ENCODE results near the gene BASP1. TPM values are rescaled to one million over a fixed set of nuclear protein-coding genes. Genes with fewer than 3 reads are reported as not detected.
"Not testable (repeated sequence)": the region's sequence is repeated elsewhere in the genome, so short reads cannot be mapped to it uniquely, and the experiment has no call there.

BASP1 gene
- total RNA-seq, 1 donor from 2014 or later = 158 TPM

- Histone ChIP-seq H3K36me3 (peaks cover 7% of the 10 kb centered on the region), H2AFZ (replicated peaks) (no peak overlapping the region), H3K4me3 (no peak overlapping the region), H3K4me2 (peak overlapping the region; percentile 7), H3K4me1 (peaks cover 16% of the 10 kb centered on the region), H3K27me3 (no peaks in the 10 kb centered on the region), H3K9ac (no peak overlapping the region), H3K27ac (peak overlapping the region; percentile 32), H3F3A (ENCODE audit: low read depth) (peaks cover 30% of the 10 kb centered on the region), H3K9me3 (ENCODE audit: low read depth) (no peaks in the 10 kb centered on the region), H4K20me1 (ENCODE audit: low read depth) (peaks cover 62% of the 10 kb centered on the region), H3K79me2 (ENCODE audit: low read depth) (peaks cover 100% of the 10 kb centered on the region)
- Mint-ChIP-seq H3K4me3 (no peak overlapping the region), H3K36me3 (peaks cover 85% of the 10 kb centered on the region), H3K9me3 (peaks cover 79% of the 10 kb centered on the region), H3K27ac (no peak overlapping the region), H3K27me3 (ENCODE audit: insufficient read depth, low read depth) (peaks cover 2% of the 10 kb centered on the region), H3K4me1 (no peaks in the 10 kb centered on the region)
- TF ChIP-seq EZH2 (IDR thresholded peaks at IDR 0.05) (no peak), EZH2phosphoT487 (IDR thresholded peaks at IDR 0.05) (no peak), CTCF (IDR thresholded peaks at IDR 0.05) (no peak)
- peak; percentile 58 for DNase-seq (ENCODE audit: low spot score)
Observed at GRCh38 chr5:17257705-17258273, 40.4 kb downstream of the BASP1 start.

GRCh38 chr5:17258431-17258830 is 41.0 kb downstream of the BASP1 start:
- H2AFZ ChIP-seq (replicated peaks) = no peak overlapping the region
- peaks cover 61% of the 10 kb centered on the region for H4K20me1 ChIP-seq (ENCODE audit: low read depth)
- Mint-ChIP-seq H3K4me1 (no peaks in the 10 kb centered on the region), H3K9me3 (peaks cover 81% of the 10 kb centered on the region), H3K36me3 (peaks cover 87% of the 10 kb centered on the region), H3K27me3 (ENCODE audit: insufficient read depth, low read depth) (peaks cover 2% of the 10 kb centered on the region), H3K4me3 (no peak overlapping the region), H3K27ac (no peak overlapping the region)
- H3K4me2 ChIP-seq = no peak overlapping the region
- H3K4me1 ChIP-seq = peaks cover 16% of the 10 kb centered on the region
- no peaks in the 10 kb centered on the region for H3K9me3 ChIP-seq (ENCODE audit: low read depth)
- H3K9ac ChIP-seq = no peak overlapping the region
- peaks cover 100% of the 10 kb centered on the region for H3K79me2 ChIP-seq (ENCODE audit: low read depth)
- H3K27ac ChIP-seq = no peak overlapping the region
- H3K4me3 ChIP-seq = no peak overlapping the region
- no peak for DNase-seq (ENCODE audit: low spot score)
- no peak for TF ChIP-seq EZH2phosphoT487 (IDR thresholded peaks at IDR 0.05)
- TF ChIP-seq CTCF (IDR thresholded peaks at IDR 0.05) = no peak
- no peak for TF ChIP-seq EZH2 (IDR thresholded peaks at IDR 0.05)
- H3K27me3 ChIP-seq = no peaks in the 10 kb centered on the region
- peaks cover 7% of the 10 kb centered on the region for H3K36me3 ChIP-seq
- H3F3A ChIP-seq (ENCODE audit: low read depth) = peaks cover 30% of the 10 kb centered on the region

GRCh38 chr5:17259012-17259411 is 41.6 kb downstream of the BASP1 start:
- not testable (repeated sequence) for H3K27ac ChIP-seq; H3K4me2 ChIP-seq; H3K9ac ChIP-seq; H3K27me3 Mint-ChIP-seq (ENCODE audit: insufficient read depth, low read depth); H3K36me3 ChIP-seq; DNase-seq (ENCODE audit: low spot score); H2AFZ ChIP-seq (replicated peaks); H3K4me3 Mint-ChIP-seq; H3K27ac Mint-ChIP-seq; H3K27me3 ChIP-seq; H3K4me1 Mint-ChIP-seq; H3K4me3 ChIP-seq; H3K9me3 ChIP-seq (ENCODE audit: low read depth)
- peaks cover 83% of the 10 kb centered on the region for H3K9me3 Mint-ChIP-seq
- peaks cover 61% of the 10 kb centered on the region for H4K20me1 ChIP-seq (ENCODE audit: low read depth)
- peaks cover 88% of the 10 kb centered on the region for H3K36me3 Mint-ChIP-seq
- peaks cover 16% of the 10 kb centered on the region for H3K4me1 ChIP-seq
- peaks cover 100% of the 10 kb centered on the region for H3K79me2 ChIP-seq (ENCODE audit: low read depth)
- peaks cover 27% of the 10 kb centered on the region for H3F3A ChIP-seq (ENCODE audit: low read depth)

GRCh38 chr5:17259630-17260257 is 42.3 kb downstream of the BASP1 start:
- H3K9me3 Mint-ChIP-seq = peaks cover 79% of the 10 kb centered on the region
- H3K4me1 ChIP-seq = peaks cover 16% of the 10 kb centered on the region
- no peak for TF ChIP-seq CTCF (IDR thresholded peaks at IDR 0.05)
- no peak for TF ChIP-seq EZH2 (IDR thresholded peaks at IDR 0.05)
- no peak for TF ChIP-seq EZH2phosphoT487 (IDR thresholded peaks at IDR 0.05)
- no peak overlapping the region for H2AFZ ChIP-seq (replicated peaks)
- peaks cover 2% of the 10 kb centered on the region for H3K27me3 Mint-ChIP-seq (ENCODE audit: insufficient read depth, low read depth)
- H3K27me3 ChIP-seq = no peaks in the 10 kb centered on the region
- no peaks in the 10 kb centered on the region for H3K4me1 Mint-ChIP-seq
- H3K27ac Mint-ChIP-seq = no peak overlapping the region
- H3K9ac ChIP-seq = no peak overlapping the region
- no peak overlapping the region for H3K4me3 ChIP-seq
- peaks cover 100% of the 10 kb centered on the region for H3K79me2 ChIP-seq (ENCODE audit: low read depth)
- peaks cover 86% of the 10 kb centered on the region for H3K36me3 Mint-ChIP-seq
- no peak for DNase-seq (ENCODE audit: low spot score)
- peaks cover 32% of the 10 kb centered on the region for H3F3A ChIP-seq (ENCODE audit: low read depth)
- H3K36me3 ChIP-seq = peaks cover 7% of the 10 kb centered on the region
- H3K27ac ChIP-seq = no peak overlapping the region
- no peak overlapping the region for H3K4me3 Mint-ChIP-seq
- H3K4me2 ChIP-seq = no peak overlapping the region
- no peaks in the 10 kb centered on the region for H3K9me3 ChIP-seq (ENCODE audit: low read depth)
- peaks cover 59% of the 10 kb centered on the region for H4K20me1 ChIP-seq (ENCODE audit: low read depth)
